Mammary microvascular endothelial cell (primary cell): ENCODE measurements around the gene TAF1A. TPM values are rescaled to one million over a fixed set of nuclear protein-coding genes. Genes with fewer than 3 reads are reported as not detected.

Experiments used
- total RNA-seq: library from RNA; depleted of rRNA; stranded (reverse); fragments of >200 nt; gene quantifications from 2 replicates; pipeline ENCODE4 v1.2.3, GENCODE V29; 2015

The TAF1A gene
- total RNA-seq, result 4.4 and 7.9 TPM in 2 replicates

GRCh38 chr1:222589462-222590302 is at the start of gene TAF1A:
TAF1A (minus strand) TSS chr1:222589933.

GRCh38 chr1:222618001-222618879 is 28.5 kb upstream of the TAF1A start, which contains the start of gene MIA3:
MIA3 (plus strand) TSS chr1:222618097; CDS start chr1:222618111, 14 bp downstream.

GRCh38 chr1:222547944-222548671 is 41.6 kb downstream of the TAF1A start, which contains the start of gene HHIPL2:
HHIPL2 (minus strand) TSS chr1:222548104; CDS start chr1:222548044, 60 bp downstream.

Other genes with a start within 250 kb of the TAF1A start
- not detected in 2 replicates for gene HHIPL2, start 41.8 kb downstream of the TAF1A start, total RNA-seq
- 19.7 and 41.7 TPM in 2 replicates for gene MIA3, start 28.2 kb upstream of the TAF1A start, total RNA-seq
- 56.9 and 60.8 TPM in 2 replicates for gene AIDA, start 122.6 kb upstream of the TAF1A start, total RNA-seq
- gene BROX, start 122.6 kb upstream of the TAF1A start, total RNA-seq, result 41.5 and 48.9 TPM in 2 replicates
- not detected in 2 replicates for gene FAM177B, start 147.3 kb upstream of the TAF1A start, total RNA-seq
- gene DISP1, start 225.1 kb upstream of the TAF1A start, total RNA-seq, result 1.1 TPM in 2 replicates